HL-60 (cell line): ENCODE measurements around the gene PAK5.

Experiments used
- CTCF ChIP-seq: IDR thresholded peaks from one replicate; pipeline ENCODE4 v1.5.1; 2011; ENCODE audit warnings: low read length, control low read depth, inconsistent platforms; ENCODE audit not compliant: insufficient read depth
- POLR2AphosphoS5 ChIP-seq: IDR thresholded peaks from 2 replicates; pipeline ENCODE4 v1.6.1; 2012; ENCODE audit warnings: low read depth
- REST ChIP-seq: IDR thresholded peaks from 2 replicates; pipeline ENCODE4 v1.6.1; 2012; ENCODE audit warnings: low read depth; ENCODE audit not compliant: insufficient replicate concordance

GRCh38 chr20:9514072-9514460, 324.8 kb downstream of the PAK5 start:
- no peak for TF ChIP-seq REST
- no peak for TF ChIP-seq CTCF
- no peak for TF ChIP-seq POLR2AphosphoS5
